Motor neuron (in vitro differentiated cells): ENCODE data around the gene SRY. TPM values are rescaled to one million over a fixed set of nuclear protein-coding genes. Genes with fewer than 3 reads are reported as not detected.

Source experiments
- total RNA-seq, 8 experiments: library from RNA; unstranded; fragments of 300-600 nt; gene quantifications; 2 replicates each; pipeline versions ENCODE4 v1.2.3 to v1.2.4, GENCODE V29; 2022

Gene SRY
- total RNA-seq, 8 experiments from 2014 or later, result 1.3 to 3.1 (median 2.2) TPM; not detected in 3

Other genes starting within 250 kb of the SRY start
- gene RPS4Y1, start 53.9 kb upstream of the SRY start, total RNA-seq, result 100 to 1,000 TPM in 6 of 8 experiments, not detected in 2; 263 to 473 (median 336) TPM
- 10 to 100 TPM in 1 of 8 experiments, 1 to 10 TPM in 5, not detected in 2; 4.1 to 11.2 (median 9.7) TPM for gene ZFY, start 147.7 kb upstream of the SRY start, total RNA-seq